ENCODE measurements around the gene BASP1.

Gene BASP1

DNA sequence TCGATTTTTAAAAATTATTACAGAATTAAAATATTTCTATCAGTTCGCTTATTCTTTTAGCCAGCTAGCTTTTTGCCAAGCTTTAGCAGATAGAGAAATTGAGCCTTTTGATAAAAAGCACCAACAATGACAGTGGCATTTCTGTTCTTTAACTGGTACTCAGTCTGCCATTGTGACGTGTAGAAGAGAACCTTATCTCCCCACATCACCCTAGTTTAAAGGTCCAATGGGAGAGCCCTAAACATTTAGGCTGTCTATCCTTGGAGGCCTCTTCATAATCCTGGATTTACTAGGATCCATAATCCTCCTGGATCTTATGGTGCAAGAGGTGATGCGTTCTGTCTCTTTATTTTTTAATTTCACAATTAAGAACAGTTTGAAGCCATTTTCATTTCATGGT is 3.0 kb downstream of the BASP1 start:
- in situ Hi-C loops (cut with HindIII; ENCODE audit: low sequenced_read_pairs), result no loop called here

DNA sequence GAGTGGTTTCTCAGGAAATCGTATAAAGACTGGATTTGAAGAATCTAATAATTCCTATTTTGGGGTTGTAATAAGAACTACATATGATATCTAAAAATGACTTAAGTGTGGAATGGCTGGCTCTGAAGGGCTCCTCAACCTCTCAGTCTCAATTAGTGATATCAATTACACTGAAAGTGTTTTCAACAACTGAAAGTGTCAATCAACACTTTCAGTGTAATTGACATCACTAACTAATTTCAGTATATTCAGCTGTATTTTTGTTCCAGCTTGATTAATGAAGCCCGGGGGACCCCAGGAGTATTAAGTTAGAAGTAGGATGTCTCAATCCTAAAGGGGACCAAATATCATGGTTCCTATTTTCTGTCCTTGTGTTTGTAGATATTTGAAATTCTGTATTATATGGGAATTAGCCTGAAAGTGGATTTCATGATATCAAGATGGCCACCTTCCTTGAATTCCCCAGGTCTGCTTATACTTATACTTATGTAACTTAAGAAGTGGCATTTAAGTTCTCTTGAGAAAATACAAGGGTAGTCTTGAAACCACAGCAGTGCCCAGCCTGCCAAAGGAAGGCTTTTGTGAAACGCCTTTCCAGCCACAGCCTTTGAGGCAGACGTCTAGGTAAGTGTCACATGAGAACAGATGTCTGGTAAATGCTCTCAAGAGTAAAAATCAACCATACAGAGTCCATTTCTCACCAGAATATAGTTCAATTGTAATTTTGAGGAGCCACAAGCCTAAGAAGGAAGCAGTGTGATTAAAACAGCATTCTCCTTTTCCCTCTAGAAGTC is 4.6 kb downstream of the BASP1 start:
- in situ Hi-C loops (cut with HindIII; ENCODE audit: low sequenced_read_pairs), result no loop called here

DNA sequence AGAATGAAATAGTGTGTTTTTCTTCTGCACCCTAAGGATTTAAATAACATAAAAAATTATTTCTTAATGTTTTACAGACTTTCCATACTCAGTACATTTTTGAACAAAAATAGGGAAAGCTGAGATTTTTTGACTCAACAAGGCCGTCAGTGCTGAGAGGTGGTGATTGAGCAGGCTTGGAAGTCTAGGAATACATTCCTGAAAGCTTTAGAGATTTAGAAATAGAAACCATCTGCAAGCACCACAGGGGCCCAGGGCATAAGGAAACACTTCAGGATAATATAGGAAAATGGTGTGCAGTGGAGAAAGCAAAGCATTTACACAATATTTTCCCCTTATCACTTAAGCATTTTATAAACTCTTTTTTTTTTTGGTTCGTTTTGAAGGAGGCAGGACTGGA is 5.2 kb downstream of the BASP1 start:
- in situ Hi-C loops (cut with HindIII; ENCODE audit: low sequenced_read_pairs), result no loop called here

DNA sequence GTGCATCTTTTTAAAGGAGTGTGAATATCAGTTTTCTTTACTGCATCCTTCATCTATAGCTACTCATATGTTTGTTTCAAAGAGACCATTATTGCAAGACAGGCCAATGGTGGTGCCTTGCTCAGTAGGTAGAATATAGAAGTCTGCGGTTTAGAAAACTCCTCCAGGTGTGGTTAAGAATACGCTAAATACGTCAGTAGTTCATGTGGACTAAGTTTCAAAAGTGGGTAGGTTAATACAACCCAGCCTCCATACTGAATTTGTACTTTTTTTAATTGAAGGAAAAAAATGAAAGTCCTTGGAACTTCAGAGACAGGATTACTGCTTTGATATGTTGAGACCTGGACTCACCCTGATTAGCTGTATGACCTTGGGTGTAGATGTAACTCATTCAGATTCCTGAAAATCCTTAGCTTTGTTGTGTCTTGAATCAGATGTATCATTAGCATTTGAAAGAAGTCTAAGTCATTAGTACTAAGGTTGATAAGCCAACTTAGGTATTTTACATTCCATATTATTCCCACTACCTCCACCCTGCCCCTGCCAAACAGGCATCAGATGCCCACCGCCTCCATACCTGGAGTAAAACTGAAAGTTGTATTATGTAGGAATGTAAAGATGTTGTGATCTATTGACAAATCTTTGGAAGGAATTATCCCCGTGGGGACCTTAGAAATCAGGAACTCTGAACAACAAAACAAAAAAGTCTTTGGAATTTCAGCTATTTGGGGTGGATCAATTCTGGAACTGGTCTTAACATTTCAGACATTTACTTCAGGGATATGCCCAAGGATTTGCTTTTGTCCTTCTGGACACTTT is 6.1 kb downstream of the BASP1 start:
- in situ Hi-C loops (cut with HindIII; ENCODE audit: low sequenced_read_pairs), result no loop called here

GRCh38 chr5:17224858-17225511 is 7.6 kb downstream of the BASP1 start:
- in situ Hi-C loops (cut with HindIII; ENCODE audit: low sequenced_read_pairs), result no loop called here

DNA sequence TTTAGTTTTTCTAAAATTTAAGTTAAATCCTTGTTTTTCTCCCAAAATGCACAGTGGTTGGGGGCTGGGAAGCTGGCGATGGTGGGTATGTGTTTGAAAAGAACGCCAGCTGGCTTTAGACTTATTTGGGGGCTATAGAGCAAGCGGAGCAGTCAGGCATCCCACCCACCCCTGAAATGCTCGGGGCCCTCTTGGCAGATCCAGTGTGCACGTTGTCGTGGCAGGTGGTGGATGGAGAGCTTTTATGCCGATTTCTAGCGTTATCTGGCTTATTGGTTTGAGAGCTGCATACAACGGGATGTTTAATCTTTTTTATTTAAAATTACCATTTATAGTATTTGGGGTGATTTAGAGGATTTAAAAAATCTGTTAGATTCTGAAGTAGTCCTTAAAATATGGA is 8.1 kb downstream of the BASP1 start:
- in situ Hi-C loops (cut with HindIII; ENCODE audit: low sequenced_read_pairs), result no loop called here

GRCh38 chr5:17227868-17228267 is 10.4 kb downstream of the BASP1 start:
- in situ Hi-C loops (cut with HindIII; ENCODE audit: low sequenced_read_pairs), result no loop called here

- in situ Hi-C loops (cut with HindIII; ENCODE audit: low sequenced_read_pairs), result no loop called here
Measured at GRCh38 chr5:17228821-17229291, 11.4 kb downstream of the BASP1 start.

GRCh38 chr5:17229313-17229712 is 11.9 kb downstream of the BASP1 start:
- in situ Hi-C loops (cut with HindIII; ENCODE audit: low sequenced_read_pairs), result no loop called here

DNA sequence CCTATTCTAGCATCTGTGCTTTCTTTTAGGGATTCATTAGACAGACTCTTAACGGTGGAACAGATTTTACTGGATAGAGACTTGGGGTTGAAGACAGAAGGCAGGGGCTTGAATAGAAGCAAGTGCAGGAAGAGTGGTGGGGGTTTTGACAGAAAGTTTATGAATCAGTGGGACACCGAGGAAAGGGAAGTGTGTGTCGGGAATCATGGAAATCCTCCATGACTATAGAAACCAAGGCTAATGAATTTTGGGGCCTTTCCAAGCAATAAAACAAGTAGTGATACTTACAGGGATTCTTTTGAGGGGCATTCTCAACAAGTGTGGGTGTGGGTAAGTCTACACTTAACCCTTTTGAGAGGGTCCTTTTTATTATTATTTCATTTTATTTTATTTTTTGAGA is 12.8 kb downstream of the BASP1 start:
- in situ Hi-C loops (cut with HindIII; ENCODE audit: low sequenced_read_pairs), result no loop called here

- in situ Hi-C loops (cut with HindIII; ENCODE audit: low sequenced_read_pairs), result no loop called here
Measured at GRCh38 chr5:17230808-17231525, 13.5 kb downstream of the BASP1 start.

- in situ Hi-C loops (cut with HindIII; ENCODE audit: low sequenced_read_pairs), result no loop called here
Measured at GRCh38 chr5:17232405-17232804, 15.0 kb downstream of the BASP1 start.

GRCh38 chr5:17233488-17233887 is 16.1 kb downstream of the BASP1 start:
- in situ Hi-C loops (cut with HindIII; ENCODE audit: low sequenced_read_pairs), result no loop called here

DNA sequence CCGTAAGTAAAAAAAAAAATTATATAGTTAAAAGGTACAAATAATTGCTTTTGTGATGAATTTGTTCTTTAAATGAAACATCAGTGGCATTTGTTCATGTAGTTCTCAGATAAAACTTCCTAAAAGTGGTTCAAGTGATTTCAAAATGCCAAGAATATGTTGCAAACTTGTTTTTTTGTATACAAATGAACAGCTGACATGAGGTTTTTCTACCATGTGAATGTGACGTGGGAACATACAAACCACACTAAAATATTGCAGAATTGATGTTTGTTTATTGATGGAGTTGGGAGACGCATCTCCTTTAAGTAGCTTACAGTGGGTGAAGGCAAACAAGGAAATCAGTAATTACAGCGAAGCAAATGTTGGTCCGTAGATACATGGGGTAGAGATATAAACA is 16.9 kb downstream of the BASP1 start:
- in situ Hi-C loops (cut with HindIII; ENCODE audit: low sequenced_read_pairs), result no loop called here

- in situ Hi-C loops (cut with HindIII; ENCODE audit: low sequenced_read_pairs), result no loop called here
Measured at GRCh38 chr5:17235731-17236330, 18.4 kb downstream of the BASP1 start.

GRCh38 chr5:17238521-17239041 is 21.1 kb downstream of the BASP1 start:
- in situ Hi-C loops (cut with HindIII; ENCODE audit: low sequenced_read_pairs), result no loop called here

DNA sequence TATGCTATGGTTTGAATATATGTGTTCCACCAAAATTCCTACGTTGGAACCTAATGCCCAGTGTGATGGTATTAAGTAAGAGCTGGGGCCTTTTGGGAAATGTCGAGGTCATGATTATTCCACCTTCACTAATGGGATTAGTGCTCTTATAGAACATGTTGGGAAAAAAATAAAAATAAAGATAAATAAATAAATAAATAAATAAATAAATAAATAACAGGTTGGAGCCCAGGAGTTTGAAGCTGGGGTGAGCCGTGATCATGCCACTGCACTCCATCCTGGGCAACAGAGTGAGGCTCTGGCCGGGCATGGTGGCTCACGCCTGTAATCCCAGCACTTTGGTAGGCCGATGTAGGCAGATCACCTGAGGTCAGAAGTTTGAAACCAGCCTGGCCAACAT is 22.5 kb downstream of the BASP1 start:
- in situ Hi-C loops (cut with HindIII; ENCODE audit: low sequenced_read_pairs), result no loop called here

- in situ Hi-C loops (cut with HindIII; ENCODE audit: low sequenced_read_pairs), result no loop called here
Measured at GRCh38 chr5:17240487-17240886, 23.1 kb downstream of the BASP1 start.

GRCh38 chr5:17241635-17242034 is 24.2 kb downstream of the BASP1 start:
- in situ Hi-C loops (cut with HindIII; ENCODE audit: low sequenced_read_pairs), result no loop called here
